ES-I3 (cell line): ENCODE data around the gene HYI.

Source experiments
- H3K36me3 ChIP-seq: 2 replicates; pipeline ENCODE4 v1.6.1; 2013; ENCODE audit warnings: mild to moderate bottlenecking, low read length, control low read depth, moderate library complexity; ENCODE audit not compliant: insufficient read depth
- H3K4me1 ChIP-seq: 2 replicates; pipeline ENCODE4 v1.6.1; 2013; ENCODE audit warnings: mild to moderate bottlenecking, control low read depth, low read length; ENCODE audit not compliant: insufficient read depth
- H3K9ac ChIP-seq: 2 replicates; pipeline ENCODE4 v1.6.1; 2013; ENCODE audit warnings: low read depth, mild to moderate bottlenecking, low read length, moderate library complexity
- H3K9me3 ChIP-seq: 2 replicates; pipeline ENCODE4 v1.6.1; 2013; ENCODE audit warnings: mild to moderate bottlenecking, low read length, moderate library complexity; ENCODE audit not compliant: control insufficient read depth, insufficient read depth

HYI gene

GRCh38 chr1:43435146-43436145 lies 18.3 kb downstream of the HYI start:
- peaks cover 23% of the 10 kb centered on the region for H3K36me3 ChIP-seq
- no peaks in the 10 kb centered on the region for H3K9me3 ChIP-seq
- H3K9ac ChIP-seq, result no peak overlapping the region
- no peaks in the 10 kb centered on the region for H3K4me1 ChIP-seq

DNA sequence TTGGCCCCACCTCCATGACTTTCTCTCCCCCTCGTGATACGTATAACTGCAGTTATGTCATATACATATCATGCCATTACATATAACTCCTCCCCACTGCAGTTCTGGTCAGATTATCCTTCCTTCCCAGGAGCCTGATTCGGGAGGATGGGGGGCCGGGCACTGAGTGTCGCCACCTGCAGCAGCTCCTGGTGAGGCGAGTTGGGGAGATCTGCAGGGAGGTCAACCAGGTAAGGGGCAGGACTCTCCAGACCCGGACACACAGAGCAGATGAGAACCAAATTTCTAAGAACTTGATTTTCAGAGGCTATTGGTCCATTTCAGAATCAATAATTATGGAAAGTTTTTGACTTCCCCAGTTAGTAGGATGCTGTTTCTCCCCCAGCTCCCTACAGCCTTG lies 19.5 kb downstream of the HYI start:
- no peaks in the 10 kb centered on the region for H3K9me3 ChIP-seq
- H3K4me1 ChIP-seq, result no peaks in the 10 kb centered on the region
- H3K9ac ChIP-seq, result no peak overlapping the region
- peaks cover 21% of the 10 kb centered on the region for H3K36me3 ChIP-seq

DNA sequence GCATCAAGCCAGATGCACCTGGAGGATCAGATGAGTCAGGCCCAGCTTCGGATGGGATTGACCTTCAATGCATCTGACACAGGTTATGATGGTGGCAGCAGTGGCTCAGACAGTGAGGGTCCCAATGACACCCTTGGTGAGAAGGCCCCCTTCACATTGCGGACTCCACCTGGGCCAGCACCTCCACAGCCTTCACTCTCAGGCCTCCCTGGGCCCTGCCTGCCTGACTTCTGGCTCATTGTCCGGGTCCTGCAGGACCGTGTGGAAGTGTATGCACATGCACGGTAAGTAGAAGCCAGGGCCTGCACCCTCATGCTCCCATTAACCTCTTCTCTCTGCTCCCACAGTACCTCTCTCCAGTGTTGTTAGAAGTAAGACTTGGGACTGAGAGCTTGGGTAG lies 20.8 kb downstream of the HYI start:
- no peaks in the 10 kb centered on the region for H3K4me1 ChIP-seq
- no peaks in the 10 kb centered on the region for H3K9me3 ChIP-seq
- H3K36me3 ChIP-seq, result peaks cover 23% of the 10 kb centered on the region
- H3K9ac ChIP-seq, result no peak overlapping the region

GRCh38 chr1:43432171-43432860 lies 21.4 kb downstream of the HYI start:
- Histone ChIP-seq H3K9me3 (no peaks in the 10 kb centered on the region), H3K4me1 (no peaks in the 10 kb centered on the region), H3K36me3 (peaks cover 27% of the 10 kb centered on the region), H3K9ac (no peak overlapping the region)

- Histone ChIP-seq H3K36me3 (peaks cover 22% of the 10 kb centered on the region), H3K9me3 (no peaks in the 10 kb centered on the region), H3K9ac (no peak overlapping the region), H3K4me1 (no peaks in the 10 kb centered on the region)
Measured at GRCh38 chr1:43431676-43432075, 22.1 kb downstream of the HYI start.

GRCh38 chr1:43430831-43431230 lies 22.9 kb downstream of the HYI start:
- Histone ChIP-seq H3K36me3 (peaks cover 26% of the 10 kb centered on the region), H3K9ac (no peak overlapping the region), H3K9me3 (no peaks in the 10 kb centered on the region), H3K4me1 (no peaks in the 10 kb centered on the region)

GRCh38 chr1:43427941-43428340 lies 25.8 kb downstream of the HYI start:
- Histone ChIP-seq H3K9ac (no peak overlapping the region), H3K36me3 (peaks cover 18% of the 10 kb centered on the region), H3K4me1 (no peaks in the 10 kb centered on the region), H3K9me3 (no peaks in the 10 kb centered on the region)

GRCh38 chr1:43427524-43427923 lies 26.2 kb downstream of the HYI start:
- Histone ChIP-seq H3K9ac (no peak overlapping the region), H3K36me3 (peaks cover 19% of the 10 kb centered on the region), H3K9me3 (no peaks in the 10 kb centered on the region), H3K4me1 (no peaks in the 10 kb centered on the region; the same call in 1 of the 2 replicates)

DNA sequence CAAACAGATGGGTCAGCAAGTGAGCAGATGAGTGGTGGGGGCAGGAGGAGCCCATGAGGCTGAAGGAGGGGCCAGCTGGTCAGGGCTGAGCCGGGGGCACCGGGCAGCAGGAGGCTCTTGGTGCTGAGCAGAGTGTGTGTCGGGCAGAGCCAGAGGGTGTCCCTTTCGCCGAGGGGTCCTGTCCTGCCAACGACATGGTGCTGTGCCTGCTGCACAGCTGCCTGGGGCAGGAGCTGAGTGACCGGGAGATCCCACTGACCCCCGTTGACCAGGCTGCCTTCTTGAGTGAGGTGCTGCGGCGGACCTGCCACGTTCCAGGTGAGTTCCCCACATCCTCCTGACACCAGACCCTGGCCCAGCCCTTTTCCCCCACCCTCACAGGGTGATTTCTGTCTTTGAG lies 27.5 kb downstream of the HYI start:
- Histone ChIP-seq H3K9ac (no peak overlapping the region), H3K9me3 (no peaks in the 10 kb centered on the region), H3K36me3 (peaks cover 19% of the 10 kb centered on the region), H3K4me1 (peaks cover 6% of the 10 kb centered on the region)

DNA sequence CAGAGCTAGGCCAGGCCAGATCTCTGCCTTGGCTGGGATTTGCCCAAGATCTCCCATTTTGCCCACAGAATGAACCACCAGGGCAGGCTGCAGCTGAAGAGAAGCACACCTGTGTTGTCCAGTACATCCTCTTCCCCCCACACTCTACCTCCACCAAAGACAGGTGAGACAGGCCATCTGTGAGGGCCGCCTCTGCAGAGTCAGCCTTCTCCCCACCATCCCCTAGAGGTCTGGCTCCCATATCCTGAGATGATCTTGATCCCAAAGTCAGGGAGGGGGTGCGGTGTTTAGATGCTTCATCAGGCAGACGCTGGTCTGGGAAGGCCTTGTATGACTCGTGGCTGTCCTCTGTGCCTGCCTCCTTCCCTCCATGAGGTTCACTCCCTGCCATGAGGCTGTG lies 28.7 kb downstream of the HYI start:
- peaks cover 23% of the 10 kb centered on the region for H3K36me3 ChIP-seq
- no peaks in the 10 kb centered on the region for H3K9me3 ChIP-seq
- peaks cover 6% of the 10 kb centered on the region for H3K4me1 ChIP-seq
- no peak overlapping the region for H3K9ac ChIP-seq

DNA sequence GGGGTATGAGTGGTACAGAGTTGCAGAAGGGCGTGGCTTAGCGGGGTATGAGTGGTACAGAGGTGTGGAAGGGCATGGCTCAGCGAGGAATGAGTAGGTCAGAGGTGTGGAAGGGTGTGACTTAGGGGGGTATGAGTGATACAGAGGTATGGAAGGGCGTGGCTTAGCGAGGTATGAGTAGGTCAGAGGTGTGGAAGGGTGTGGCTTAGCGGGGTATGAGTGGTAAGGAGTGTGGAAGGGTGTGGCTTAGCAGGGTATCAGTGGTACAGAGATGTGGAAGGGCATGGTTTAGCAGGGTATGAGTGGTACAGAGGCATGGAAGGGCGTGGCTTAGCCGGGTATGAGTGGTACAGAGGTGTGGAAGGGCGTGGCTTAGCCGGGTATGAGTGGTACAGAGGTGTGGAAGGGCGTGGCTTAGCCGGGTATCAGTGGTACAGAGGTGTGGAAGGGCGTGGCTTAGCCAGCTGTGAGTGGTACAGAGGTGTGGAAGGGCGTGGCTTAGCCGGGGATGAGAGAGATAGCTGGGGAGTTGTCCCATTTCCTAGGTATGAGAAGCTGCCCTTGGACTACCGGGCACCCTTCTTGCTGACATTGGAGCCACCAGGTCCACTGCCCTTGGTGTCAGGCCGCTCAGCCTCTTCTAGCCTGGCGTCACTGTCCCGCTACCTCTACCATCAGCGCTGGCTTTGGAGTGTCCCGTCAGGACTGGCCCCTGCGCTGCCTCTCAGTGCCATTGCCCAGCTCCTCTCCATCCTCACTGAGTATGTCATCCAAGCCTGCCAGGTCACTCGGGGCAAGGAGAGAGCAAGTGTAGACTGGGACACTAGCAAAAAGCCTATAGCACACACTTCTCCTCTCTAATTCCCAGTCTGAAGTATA lies 29.8 kb downstream of the HYI start:
- Histone ChIP-seq H3K4me1 (peaks cover 6% of the 10 kb centered on the region), H3K9me3 (no peaks in the 10 kb centered on the region), H3K9ac (no peak overlapping the region), H3K36me3 (peaks cover 23% of the 10 kb centered on the region)

DNA sequence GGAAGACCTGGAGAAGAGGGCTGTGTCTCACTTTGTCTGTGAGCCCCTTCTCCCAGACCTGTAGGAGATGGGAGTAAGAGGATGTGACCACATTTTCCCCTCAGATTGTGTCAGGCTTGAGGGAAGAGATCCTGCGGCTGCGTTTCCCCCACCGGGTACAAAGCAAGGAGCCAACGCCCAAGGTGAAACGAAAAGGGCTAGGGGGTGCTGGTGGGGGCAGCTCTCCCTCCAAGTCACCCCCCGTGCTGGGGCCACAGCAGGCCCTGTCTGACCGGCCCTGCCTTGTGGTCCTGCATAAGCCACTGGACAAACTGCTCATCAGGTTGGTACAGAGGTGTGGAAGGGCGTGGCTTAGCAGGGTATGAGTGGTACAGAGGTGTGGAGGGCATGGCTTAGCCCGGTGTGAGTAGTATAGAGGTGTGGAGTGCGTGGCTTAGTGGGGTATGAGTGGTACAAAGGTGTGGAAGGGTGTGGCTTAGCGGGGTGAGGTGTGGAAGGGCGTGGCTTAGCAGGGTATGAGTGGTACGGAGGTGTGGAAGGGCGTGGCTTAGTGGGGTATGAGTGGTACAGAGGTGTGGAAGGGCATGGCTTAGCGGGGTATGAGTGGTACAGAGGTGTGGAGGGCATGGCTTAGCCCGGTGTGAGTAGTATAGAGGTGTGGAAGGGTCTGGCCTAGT lies 30.6 kb downstream of the HYI start:
- Histone ChIP-seq H3K9me3 (no peaks in the 10 kb centered on the region), H3K4me1 (peaks cover 6% of the 10 kb centered on the region), H3K9ac (no peak overlapping the region), H3K36me3 (peaks cover 23% of the 10 kb centered on the region)

- H3K9ac ChIP-seq, result no peak overlapping the region
Measured at GRCh38 chr1:43421976-43422750, 31.6 kb downstream of the HYI start.

More at GRCh38 chr1:43421976-43422750, 31.6 kb downstream of the HYI start:
- Histone ChIP-seq H3K36me3 (peaks cover 17% of the 10 kb centered on the region), H3K9me3 (no peaks in the 10 kb centered on the region), H3K4me1 (peaks cover 6% of the 10 kb centered on the region)
